ENCODE measurements around the gene FAM174C.

- no peak for TF ChIP-seq CTCF (IDR thresholded peaks at IDR 0.05; ENCODE audit: control extremely low read depth in 1 of 3, insufficient read depth in 1 of 3, low read depth in 1 of 3, low read length in 3 of 3)
- no peak for TF ChIP-seq RAD21 (IDR thresholded peaks at IDR 0.05 in 1 of 2, conservative IDR thresholded peaks at IDR 0.05 in 1 of 2; ENCODE audit: low read depth in 2 of 2, low read length in 2 of 2)
- TF ChIP-seq POLR2A (IDR thresholded peaks at IDR 0.05; ENCODE audit: control extremely low read depth in 1 of 2, low read depth in 2 of 2, low read length in 2 of 2), result no peak
- TF ChIP-seq NRF1 (IDR thresholded peaks at IDR 0.05; ENCODE audit: low read depth, low read length), result no peak
- TF ChIP-seq CHD2 (IDR thresholded peaks at IDR 0.05; ENCODE audit: low read length), result no peak
- no peak for TF ChIP-seq EP300 (IDR thresholded peaks at IDR 0.05; ENCODE audit: borderline replicate concordance in 1 of 2, low read depth in 2 of 2, low read length in 2 of 2)
Measured at GRCh38 chr19:1302533-1303239, 27.4 kb downstream of the FAM174C start.

All from H1 (cell line).